Activated CD8-positive, alpha-beta memory T cell treated with anti-CD3 and anti-CD28 coated beads for 1 hour (primary cell): ENCODE results near the gene LCN2.

ENCODE experiments used
- DNase-seq, 2 donors: peaks; one replicate each; pipeline ENCODE4 v3.0.0-alpha.2; 2020; ENCODE audit warnings: low read depth in 1 of 2; ENCODE audit errors: extremely low read depth in 1 of 2

The LCN2 gene

DNA sequence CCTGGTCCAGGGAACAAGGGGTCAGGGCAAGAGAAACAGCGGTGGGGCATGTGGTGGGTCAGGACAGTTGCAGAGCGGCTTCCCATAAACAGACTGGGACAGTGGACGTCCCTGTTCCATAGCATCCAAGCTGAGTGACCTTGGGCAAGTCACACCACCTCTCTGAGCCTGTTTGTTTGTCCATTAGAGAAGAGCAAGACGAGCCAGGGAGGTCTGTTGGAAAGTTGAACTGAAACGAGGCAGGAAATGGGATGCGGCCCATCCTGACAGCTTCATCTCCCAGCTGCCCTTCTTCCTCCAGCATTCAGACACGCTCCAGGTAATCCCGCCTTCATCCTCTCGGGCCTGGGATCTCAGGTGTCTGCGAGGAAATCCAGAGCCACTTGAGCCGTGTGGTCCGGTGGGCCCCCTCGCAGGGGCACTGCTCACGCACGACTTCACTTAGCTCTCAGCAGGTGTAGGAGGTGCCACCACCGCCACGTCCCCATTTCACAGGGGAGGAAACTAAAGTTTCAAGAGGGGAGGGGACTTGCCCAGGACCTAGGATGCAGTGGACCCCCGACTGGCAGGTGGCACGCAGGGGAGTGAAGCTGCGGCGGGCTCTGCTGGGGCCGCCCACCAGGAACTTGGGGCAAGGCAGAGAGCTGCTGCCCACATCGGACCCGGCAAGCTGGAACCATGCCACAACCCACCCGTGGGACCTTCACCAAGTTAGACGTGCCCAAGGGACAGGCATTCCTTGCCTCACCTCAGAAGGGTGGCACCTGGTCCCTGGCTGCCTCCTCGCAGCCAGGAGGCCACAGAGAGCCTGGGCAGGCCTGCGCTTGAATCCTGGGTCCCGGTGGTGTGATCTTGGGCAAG lies 34.7 kb upstream of the LCN2 start:
- DNase-seq: no peak

DNA sequence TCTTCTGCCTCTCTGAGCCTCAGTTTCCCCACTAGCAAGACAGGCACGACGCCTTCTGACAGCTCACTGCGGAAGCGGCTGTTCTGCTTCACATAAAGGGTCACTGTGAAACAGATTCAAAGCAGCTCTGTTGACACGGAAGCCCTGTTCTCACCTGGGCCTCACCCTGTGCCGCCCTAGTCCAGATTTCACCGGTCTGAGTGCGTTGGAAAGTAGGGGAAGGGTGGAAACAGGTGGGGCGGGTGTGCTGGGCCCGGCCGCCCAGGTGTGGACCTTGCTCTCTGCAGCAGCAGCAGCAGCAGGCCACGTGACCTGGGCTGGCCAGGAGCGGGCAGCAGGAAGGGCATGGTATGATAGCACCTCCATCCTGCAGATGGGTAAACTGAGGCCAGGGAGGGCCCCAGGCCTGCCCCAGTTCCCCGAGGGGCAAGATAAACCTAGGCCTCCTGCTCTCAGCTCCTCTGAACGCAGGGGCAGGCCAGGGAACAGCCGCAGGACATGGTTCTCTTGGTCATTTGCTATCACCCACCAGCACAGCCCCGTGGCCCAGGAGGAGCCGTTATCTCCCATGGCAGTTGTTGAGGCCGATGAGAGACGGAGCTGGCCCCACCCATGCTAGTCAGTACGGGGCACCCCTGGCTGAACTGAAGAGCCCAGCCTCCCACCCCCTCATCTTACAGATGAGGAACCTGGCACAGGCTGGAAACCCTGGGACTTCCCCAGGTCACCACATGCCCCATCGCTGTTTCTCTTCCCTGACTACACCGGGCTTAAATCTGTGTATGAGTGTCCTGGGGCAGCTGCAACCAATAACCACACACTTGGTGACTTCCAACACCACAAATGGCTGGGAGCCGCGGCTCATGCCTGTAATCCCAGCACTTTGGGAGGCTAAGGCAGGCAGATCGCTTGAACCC lies 33.8 kb upstream of the LCN2 start:
- DNase-seq: no peak

- DNase-seq: no peak
These were observed 32.9 kb upstream of the LCN2 start for GRCh38 chr9:128116104-128117083.

DNA sequence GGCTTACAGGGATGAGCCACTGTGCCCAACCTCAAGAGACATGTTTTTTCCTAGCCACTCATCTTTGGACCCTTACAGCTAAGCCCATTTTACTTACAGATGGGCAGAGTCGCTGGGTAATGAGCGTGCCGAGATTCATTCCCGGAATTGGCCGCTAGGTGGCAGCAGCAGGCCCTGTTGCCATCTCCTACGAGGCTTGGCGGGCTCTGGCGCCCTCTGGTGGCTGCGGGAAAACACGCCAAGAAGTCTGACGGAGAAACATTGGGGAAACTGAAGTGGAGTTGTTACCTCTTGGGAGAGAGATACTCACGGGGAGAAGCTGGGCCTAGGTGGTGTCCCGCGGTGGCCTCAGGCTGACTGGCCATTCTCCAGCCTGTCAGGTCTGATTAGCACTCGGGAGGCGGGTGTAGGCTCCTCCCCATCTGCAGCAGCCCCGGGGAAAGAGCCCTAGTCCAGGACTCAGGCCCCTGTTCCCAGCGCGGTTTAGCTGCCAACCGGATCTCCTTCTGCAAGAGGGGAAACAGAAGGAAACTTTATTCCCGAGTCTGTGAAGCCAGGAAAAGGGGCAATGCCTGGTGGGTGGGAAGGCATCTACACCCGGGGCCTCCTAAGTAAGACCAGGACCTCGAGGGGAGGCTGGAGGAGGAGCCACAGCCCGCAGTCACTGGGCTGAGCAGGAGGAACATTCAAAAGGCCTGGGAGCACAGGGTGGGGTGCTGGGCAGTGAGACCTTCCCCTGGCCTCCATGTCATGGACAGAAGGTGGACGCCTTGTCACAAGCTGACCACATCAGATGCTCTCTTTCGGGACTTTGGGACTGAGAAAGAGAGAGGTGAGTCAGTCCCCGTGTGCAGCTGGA lies 31.4 kb upstream of the LCN2 start:
- DNase-seq: peak; percentile 90 to 98

GRCh38 chr9:128118472-128118857 lies 30.8 kb upstream of the LCN2 start:
- DNase-seq: no peak

DNA sequence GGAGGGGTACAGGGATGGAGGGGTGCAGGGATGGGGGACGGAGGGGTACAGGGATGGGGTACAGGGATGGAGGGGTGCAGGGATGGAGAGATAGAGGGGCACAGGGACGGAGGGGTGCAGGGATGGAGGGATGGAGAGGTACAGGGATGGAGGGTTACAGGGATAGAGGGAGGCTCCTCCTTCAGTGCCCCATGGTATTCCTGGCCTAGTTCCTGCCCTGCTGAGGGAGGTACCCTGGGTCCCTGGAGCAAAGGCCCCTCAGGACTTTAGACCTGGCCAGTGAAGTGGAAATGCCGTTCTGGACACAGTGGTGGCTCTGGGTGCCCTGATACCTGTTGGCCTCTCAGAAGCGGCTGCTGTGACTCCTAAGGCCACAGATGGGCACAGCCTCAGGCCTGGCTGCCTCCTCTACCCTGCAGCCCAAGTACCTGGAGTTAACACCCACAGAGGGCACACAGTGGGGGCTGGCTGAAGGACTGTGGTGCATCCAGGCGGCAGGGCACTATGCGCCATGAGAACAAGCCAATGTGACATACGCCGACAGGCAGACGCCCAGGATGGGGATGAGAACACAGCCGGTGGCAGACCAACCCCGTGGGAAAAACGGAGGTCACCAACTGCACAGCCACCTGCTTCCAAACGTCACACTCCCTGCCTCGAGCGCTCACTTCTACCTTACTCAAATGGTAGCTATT lies 30.1 kb upstream of the LCN2 start:
- no peak for DNase-seq

GRCh38 chr9:128120061-128120740 lies 29.1 kb upstream of the LCN2 start:
- no peak for DNase-seq

- no peak for DNase-seq
These were observed 28.4 kb upstream of the LCN2 start for GRCh38 chr9:128120741-128121465.

DNA sequence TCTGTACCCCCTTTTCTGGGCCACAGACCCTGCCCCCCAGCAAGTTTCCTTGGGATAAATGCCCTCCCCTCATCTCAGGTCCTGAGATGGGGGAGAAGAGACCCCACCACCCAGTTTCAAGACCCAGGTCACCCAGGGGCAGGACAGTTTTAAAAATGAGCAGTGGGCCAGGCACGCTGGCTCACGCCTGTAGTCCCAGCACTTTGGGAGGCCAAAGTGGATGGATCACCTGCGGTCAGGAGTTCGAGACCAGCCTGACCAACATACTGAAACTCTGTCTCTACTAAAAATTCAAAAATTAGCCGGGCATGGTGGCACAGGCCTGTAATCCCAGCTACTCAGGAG lies 27.8 kb upstream of the LCN2 start:
- DNase-seq: no peak

DNA sequence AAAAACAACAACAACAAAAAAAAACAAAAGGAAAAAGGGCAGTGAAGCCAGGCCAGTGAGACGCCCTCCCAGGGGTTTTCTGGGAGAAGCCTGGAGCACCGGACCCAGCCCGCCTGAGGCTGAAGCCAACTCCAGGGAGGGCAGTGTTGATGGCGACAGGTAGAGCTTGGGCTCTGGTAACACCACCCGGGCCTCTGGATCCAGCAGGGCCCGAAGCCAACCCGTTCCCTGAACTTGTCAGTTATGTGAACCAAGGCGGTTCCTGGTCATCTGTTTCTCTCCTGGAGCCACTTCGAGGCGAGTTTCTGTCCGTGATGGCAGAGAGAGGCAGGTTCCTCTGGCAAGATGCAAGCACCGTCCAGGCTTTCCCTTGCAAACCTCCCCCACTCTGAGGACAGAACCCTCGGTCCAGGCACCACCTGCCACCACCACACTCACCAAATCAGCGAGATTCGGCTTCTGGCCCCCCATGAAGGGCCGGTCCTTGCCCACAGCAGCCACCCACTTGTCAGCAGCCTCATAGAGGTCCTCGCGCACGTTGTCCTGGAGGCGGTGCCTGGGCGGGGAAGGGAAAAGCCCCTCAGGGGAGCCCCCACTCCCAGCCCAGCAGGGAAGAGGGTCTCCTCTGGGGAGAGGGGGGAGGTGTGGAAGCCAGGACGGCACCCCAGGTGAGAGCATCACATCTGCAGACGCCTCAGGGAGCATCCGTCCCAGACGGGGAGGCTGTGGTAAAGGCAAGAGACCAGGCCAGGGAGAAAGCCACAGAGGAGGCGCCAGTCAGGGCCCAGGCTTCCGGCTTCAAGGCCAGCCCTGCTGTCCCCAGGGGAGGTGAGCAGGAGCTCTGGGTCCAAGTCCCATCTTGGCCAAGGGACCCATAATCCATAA lies 27.1 kb upstream of the LCN2 start:
- DNase-seq: no peak

- DNase-seq: no peak
These were observed 26.5 kb upstream of the LCN2 start for GRCh38 chr9:128122809-128123175.

DNA sequence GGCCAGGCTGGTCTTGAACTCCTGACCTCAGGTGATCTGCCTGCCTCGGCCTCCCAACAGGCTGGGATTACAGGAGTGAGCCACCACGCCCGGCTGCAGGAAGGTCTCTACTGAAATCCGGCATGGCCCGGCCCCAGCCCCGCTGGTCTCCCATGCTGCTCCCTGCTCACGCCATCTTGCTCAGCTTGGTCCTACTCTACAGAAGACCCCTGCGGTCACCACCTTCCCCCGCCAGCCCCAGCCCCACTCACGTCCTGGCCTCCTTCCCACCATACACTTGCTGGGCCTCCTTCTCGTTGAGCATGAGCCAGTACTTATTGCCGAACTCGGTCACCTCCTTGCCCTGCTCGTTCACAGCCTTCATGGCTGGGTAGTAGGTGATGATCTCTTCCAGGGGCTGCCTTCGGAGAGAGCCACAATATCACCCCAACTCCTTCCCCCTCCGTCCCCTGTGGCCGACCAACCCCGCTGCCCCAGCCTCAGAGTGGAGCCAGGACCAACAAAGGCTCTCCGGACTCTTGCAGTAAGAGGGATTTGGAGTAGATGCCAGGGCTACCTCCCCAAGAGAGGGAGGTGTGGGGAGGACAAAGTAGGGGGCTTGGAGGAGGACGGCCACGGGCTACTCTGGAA lies 25.7 kb upstream of the LCN2 start:
- no peak for DNase-seq

- no peak for DNase-seq
These were observed 24.8 kb upstream of the LCN2 start for GRCh38 chr9:128124451-128124850.

DNA sequence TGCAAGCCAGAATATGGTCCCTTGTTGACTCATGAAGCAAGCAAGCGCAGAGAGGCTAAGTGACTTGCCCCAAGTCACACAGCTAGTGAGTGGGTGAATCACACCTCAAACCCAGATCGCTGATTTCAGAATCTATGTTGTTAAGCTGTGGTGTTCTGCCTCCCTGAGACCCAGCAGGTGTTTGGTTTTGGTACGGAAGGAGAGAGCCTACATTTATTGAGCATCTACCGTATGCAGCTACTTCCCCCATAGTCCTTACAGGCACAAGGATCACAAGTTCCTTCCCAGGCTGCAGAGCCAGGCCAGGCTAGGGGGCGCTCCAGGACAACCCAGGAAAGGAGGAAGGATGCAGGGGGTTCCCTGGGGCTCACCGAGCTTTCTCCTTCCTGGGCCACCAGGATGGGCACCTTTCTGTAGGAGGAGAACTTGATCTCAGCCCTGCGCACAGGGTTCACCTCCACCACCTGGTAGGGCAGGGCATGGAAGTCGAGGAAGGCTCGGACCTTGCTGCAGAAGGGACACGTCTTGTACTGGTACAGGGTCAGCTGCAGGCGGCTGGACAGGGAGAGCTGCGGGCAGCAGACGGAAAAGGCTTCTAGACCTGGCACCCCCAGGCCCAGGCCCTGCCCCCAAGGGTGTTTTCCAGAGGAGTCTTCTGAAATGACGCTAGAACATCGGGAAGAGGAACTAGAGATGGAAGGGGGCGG lies 24.2 kb upstream of the LCN2 start:
- DNase-seq: no peak

- no peak for DNase-seq
These were observed 23.5 kb upstream of the LCN2 start for GRCh38 chr9:128125580-128126354.
